H1 (cell line): ENCODE results near the gene CABP1. TPM values are rescaled to one million over a fixed set of nuclear protein-coding genes. Genes with fewer than 3 reads are reported as not detected.

Experiments
- EGR1 ChIP-seq: IDR thresholded peaks from 2 replicates; pipeline ENCODE4 v1.6.1; 2011; ENCODE audit warnings: low read depth, low read length, borderline replicate concordance
- POLR2A ChIP-seq, 2 experiments: IDR thresholded peaks; 1 replicate in 1 of 2; 2 replicates in 1 of 2; pipeline ENCODE4 v1.6.1; 2011; ENCODE audit warnings: low read depth in 2 of 2, low read length in 2 of 2, mild to moderate bottlenecking in 2 of 2; ENCODE audit errors: control extremely low read depth in 1 of 2
- RFX5 ChIP-seq: IDR thresholded peaks from 2 replicates; pipeline ENCODE4 v1.6.1; 2011; ENCODE audit warnings: low read depth, low read length, improper control_type of control experiment, borderline replicate concordance
- SP2 ChIP-seq: IDR thresholded peaks from 2 replicates; pipeline ENCODE4 v1.6.1; 2012; ENCODE audit warnings: mild to moderate bottlenecking, low read length, inconsistent platforms
- polyA plus RNA-seq, 7 experiments: library from polyadenylated mRNA; depleted of rRNA in 3 of 7; stranded (reverse) in 5 of 7; unstranded in 2 of 7; fragments of >200 nt in 5 of 7; fragments of 200-250 nt in 2 of 7; gene quantifications; 1 replicate in 5 of 7; 2 replicates in 1 of 7; 4 replicates in 1 of 7; pipeline versions ENCODE4 v1.2.1 to v1.2.3, GENCODE V29; 2011 to 2013; ENCODE audit warnings: missing spikeins in 2 of 7, mixed read lengths in 2 of 7
- total RNA-seq: library from RNA; stranded (reverse); fragmentation: NEBNext Ultra II Directional; extraction: Animal tissue kit (Norgen Biotek cat#: 25700); gene quantifications from 2 replicates; pipeline ENCODE4 v1.2.1, GENCODE V29; 2021

CABP1 gene
- total and polyA plus RNA-seq, 2 of the 8 experiments (the other 6 are each of a cell fraction or from before 2014, with no cell fraction given), result 3.9 to 7.4 TPM

DNA sequence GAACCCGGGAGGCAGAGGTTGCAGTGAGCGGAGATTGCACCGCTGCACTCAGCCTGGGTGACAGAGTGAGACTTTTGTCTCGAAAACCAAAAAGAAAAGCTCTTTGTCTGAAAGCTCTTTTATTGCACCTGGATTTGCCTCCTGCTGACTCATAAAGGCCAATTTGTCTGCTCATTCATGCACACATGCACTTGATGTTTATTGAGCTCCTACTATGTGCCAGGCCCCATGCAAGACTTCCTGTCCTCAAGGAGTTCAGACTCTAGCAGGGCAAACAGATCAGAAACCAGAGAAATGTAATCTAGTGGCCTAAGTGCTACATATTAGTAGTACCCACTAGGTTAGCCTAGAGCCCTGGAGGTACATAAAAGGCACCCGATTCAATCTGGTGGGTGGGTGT, 30.2 kb downstream of the CABP1 start (continued):
- no peak for TF ChIP-seq SP2
- TF ChIP-seq RFX5, result no peak
- no peak for TF ChIP-seq POLR2A (IDR thresholded peaks at IDR 0.05; ENCODE audit: control extremely low read depth in 1 of 2, low read depth in 2 of 2, low read length in 2 of 2)
- TF ChIP-seq EGR1, result no peak
